PFSK-1 (cell line): ENCODE results near the gene XYLT1.

Source experiments
- FOXP2 ChIP-seq: optimal IDR thresholded peaks from 2 replicates; pipeline ENCODE3; 2011; ENCODE audit warnings: borderline replicate concordance, control low read depth, inconsistent platforms; ENCODE audit not compliant: insufficient read depth; ENCODE audit errors: extremely low read length, extremely low read depth
- POLR2AphosphoS5 ChIP-seq: IDR thresholded peaks from 2 replicates; pipeline ENCODE4 v1.6.1; 2012; ENCODE audit warnings: low read depth, mild to moderate bottlenecking, control low read depth, low read length, moderate library complexity
- REST ChIP-seq, 2 experiments: IDR thresholded peaks; 2 replicates each; pipeline versions ENCODE4 v1.6.1 to v1.8.0; 2011 to 2012; ENCODE audit warnings: low read depth in 2 of 2, low read length in 2 of 2, control low read depth in 1 of 2, inconsistent platforms in 1 of 2, mild to moderate bottlenecking in 1 of 2, moderate library complexity in 1 of 2; ENCODE audit not compliant: insufficient read depth in 1 of 2
- TAF1 ChIP-seq: IDR thresholded peaks from 2 replicates; pipeline ENCODE4 v1.6.1; 2012; ENCODE audit warnings: low read length, control low read depth, borderline replicate concordance; ENCODE audit not compliant: insufficient read depth

DNA sequence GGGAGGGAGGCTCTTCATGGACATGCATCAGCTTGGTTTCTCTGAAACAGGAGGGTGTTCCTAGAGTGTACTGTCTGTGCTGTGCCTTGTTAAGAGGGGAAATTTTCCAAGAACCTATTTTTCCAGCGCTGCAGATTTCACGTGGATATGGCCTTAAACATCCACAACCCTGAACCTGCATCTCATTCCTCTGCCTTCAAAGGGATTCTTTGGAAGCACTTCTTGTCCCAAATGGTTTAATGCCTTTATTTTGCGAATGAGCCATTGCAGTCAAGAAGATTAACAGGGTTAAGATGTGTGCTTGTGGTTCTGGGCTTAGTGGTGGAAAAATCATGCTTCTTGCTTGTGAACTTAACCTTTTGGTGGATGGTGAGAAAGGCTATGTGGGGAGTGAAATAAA is 161.2 kb downstream of the XYLT1 start:
- TF ChIP-seq POLR2AphosphoS5 (no peak), TAF1 (no peak), FOXP2 (no peak), REST (IDR thresholded peaks at IDR 0.05; ENCODE audit: insufficient read depth in 1 of 2, low read depth in 2 of 2, low read length in 2 of 2) (no peak)
